GM19463 (cell line): ENCODE measurements around the gene PER2.

Source experiments
- ATAC-seq: cut with Tn5 transposase; IDR thresholded peaks from one replicate; pipeline ENCODE4 v1.9.1; 2021; ENCODE audit warnings: mild to moderate bottlenecking, moderate library complexity; ENCODE audit not compliant: unreplicated experiment

Gene PER2

DNA sequence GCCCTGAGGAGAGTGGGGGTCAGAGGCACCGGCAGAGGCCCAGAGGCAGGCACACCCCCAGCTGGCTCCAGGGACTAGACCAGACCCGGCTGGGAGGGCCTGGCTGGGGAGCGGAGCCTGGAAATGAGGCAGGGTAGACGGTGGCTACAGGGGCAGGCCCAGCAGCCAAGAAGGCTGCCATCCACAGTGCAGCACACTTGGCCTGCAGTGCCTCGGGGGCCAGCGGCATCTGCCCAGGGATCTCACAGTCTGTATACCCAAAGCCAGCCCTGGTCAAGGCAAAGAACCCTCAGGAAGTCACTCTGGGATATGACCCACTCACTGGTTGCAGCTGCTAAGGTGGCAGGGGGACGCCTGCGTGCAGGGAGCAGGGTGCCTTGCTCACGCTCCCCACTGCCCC, 17.8 kb downstream of the PER2 start:
- no peak for ATAC-seq

DNA sequence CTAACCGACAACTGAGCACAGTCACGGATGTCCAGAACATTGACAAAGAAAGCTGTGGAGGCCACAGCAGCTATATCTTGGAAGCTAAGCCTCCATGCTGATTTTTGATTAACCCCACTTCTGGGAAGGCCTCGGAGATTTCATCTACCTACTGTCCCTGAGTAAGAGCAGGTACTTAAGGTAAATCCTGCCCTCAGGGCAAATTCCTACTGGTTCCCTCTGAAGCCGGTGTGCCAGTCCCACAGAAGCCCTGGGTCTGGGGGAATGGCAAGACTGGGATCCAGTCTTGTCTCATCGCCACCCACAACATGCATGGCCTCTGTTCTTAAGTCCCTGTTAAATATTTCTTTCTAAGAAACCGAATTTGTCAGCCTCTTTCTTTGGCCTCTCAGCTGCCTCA, 18.7 kb downstream of the PER2 start:
- no peak for ATAC-seq

DNA sequence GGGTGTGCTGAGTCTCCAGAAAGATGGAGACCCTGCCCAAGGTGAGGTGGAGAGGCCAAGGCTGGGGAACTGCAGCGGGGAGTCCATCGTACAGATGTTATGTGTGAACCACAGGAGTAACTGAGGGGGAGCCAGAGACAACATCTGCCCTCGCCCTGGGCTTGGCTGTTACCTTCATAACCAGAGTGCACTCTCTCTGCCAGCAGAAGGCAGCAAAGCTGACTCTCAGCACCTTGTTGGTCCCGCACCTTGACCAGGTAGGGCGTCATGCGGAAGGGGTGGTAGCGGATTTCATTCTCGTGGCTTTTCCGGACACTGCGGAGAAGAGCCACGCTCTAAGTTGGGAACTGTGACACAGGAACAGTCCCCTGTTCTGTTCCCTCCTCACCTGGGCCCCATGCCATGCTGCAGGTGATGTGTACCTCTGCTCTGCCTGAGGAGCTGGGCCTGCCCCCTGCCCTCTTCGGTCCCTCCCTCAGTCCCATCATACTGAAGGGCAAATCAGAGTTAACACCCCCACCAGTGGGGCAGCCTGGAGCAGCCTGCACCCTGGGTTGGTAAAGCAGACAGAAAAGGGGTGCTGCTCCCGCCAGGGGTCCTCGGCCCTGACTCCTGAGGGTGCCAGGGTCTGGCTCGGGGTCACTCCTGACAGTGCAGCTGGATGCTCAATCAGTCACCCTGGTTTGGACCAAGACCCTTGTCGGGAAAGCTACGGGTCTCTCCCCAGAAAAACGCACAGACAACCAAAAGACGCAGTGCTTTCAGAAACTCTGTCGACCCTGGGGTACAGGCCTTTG, 20.3 kb downstream of the PER2 start:
- no peak for ATAC-seq

DNA sequence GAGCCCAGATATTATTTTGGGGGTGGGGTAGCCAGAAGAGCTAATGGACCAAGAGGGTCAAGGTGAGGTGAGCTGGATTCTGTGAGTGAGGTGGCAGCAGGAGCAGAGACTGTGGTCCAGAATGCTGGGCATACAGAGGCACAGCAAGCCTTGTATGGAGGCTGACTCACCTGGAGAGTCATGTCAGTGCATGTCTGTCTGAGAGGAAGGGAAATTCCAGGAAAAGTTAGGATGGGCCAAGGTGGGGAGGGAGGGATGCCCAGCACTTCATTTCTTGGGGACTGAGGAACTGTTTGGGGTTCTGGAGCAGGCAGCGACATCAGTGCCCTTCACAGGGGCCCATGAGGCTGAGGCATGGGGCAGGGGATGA, 21.1 kb downstream of the PER2 start:
- no peak for ATAC-seq

DNA sequence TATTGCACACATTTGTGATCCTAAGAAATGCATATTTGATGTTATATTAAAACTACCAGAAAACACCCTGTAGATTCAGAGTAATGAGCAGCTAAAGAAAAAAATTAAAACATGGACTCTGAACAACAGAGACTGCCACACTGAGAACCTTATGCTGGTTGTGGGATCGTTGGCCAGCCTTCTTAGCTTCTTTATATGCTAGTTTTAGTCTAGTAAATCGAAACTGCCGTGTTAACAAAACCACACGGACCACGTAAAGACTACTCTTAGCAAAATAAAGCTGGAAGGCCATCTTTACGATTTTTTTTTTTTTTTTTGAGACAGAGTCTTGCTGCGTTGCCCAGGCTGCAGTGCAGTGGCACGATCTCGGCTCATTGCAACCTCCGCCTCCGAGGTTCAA, 22.8 kb downstream of the PER2 start:
- ATAC-seq: no peak

DNA sequence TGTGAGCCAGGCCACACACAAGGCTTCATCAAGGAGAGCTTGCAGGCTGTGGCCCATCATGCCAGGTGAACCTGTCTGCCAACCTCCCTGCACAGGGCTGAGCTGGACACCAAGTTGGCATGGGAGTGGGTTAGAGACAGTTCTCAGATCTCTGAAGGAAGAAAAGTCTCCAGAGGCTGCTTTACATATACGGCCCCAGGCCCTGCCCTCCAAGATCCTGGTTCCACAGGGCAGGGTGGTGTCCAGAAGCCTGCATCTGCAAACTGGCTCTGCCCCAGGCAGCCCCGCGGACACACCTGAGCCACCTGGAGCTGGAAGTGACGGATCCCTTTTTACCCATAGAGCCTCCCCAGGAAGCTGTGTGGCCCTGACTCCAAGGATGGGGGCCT, 24.3 kb downstream of the PER2 start:
- ATAC-seq: no peak

DNA sequence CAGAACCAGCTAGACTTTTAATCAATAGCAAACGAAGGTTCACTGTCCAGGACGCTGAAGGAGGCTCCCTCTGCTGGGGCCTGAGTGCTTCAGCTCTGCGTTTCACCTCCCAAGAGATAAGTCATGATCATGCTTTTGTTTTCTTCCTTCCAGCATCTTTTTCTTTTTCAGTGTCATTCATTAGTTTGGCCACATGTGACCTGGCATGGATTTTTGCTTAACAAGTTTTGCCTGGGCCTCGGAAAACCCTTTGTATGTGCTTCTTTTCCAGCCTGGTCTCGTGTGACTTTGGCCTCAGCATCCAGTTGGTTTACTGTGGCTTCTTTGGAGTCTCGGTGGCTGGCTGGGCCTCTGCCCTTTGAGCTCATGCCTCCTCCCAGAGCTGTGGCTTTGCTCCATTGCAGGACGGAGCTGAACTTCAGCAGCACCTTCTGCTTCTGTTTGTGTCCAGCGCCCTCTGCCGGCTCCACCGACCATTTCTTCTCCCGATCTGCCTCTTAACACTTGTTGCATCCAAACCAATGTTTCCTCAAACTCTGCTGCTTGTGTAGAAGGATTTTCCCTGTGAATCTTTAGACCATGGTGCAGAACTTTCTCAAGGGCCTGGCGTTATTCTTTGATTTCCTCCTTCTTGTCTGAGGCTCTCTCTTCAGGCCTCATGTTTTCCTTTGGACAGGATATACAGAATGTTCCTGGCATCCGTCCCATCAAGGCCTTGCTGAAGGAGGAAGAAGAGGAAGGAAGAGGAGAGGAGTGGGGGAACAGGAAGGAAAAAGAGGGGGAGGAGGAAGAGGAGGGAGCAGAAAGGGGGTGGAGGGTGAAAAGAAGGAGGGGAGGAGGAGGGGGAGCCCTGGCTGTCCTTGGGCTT, 25.0 kb downstream of the PER2 start:
- ATAC-seq: no peak

DNA sequence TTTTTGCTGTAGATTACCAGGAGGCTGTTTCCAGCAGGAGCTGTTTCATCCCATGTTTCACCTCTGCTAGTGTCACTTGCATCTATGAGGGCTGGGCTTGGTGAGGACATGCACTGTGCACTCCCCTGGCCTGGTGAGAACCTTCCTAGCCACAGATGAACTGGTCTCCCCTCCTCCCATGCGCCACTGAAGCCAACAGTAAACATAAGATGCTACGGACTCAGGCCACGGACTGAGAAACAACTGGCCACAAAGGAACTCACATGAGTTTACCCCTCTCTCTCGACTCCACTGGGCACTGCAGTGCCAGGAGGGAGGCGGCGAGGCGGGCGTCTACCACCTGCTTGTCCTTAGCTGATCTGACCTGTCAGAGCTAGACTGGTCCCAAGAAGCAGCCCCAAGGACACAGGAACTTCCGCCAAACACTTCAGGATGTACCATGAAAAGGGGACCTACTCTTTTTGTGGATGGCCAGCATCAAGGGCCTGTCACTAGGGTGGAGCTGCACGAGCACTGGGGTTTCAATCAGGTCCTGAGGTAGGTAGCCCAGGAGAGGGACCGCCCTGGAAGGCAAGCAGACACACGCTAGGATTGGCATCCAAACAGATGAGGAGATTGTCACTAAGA, 25.8 kb downstream of the PER2 start:
- no peak for ATAC-seq

DNA sequence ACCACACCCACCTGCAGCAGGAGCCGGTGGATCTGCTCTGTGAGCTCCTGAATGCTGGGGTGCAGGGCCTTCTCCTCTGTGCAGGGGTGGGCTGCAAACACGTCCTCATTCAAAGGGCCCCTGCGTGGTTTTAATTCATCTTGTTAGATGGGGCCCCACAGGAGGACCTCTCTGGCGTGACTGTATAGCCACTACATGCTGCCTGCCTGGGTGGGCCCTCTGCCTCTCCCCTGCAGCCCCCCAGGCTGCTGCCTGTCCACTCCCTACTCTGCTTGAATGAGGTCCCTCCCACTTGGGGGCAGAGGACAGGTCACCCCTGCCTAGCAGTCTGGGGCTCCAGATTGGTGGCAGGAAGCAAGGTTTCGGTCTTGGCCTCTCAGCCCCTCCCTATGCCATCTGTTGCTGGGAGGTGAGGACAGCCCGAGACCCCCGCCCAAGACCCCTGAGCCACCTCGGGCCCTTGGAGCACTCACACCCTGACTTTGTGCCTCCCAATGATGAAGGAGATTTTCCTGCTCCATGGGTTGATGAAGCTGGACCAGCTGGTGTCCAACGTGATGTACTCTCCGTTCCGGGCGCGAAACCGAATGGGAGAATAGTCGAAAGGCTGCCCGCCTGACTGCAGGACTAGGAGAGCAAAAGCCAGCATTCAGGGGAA, 26.6 kb downstream of the PER2 start:
- no peak for ATAC-seq

DNA sequence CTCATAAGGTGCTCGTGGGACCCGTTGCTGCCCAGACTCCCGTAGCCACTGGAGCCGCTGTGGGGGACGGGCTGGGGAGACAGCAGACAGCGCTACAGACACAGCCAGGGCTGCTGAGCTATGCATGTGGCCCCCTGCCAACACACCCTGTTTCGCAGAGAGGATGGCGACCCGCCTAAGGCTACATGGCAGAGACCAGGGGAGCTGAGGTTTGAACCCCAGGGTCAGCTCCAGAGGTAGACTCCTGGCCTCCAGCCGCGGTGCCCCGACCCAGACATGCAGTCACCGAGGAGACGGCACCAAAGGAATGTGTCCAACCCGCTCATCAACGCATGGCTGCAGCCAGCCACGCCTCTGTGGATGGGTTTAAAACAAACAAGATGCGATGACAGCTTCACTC, 27.5 kb downstream of the PER2 start:
- ATAC-seq: no peak

DNA sequence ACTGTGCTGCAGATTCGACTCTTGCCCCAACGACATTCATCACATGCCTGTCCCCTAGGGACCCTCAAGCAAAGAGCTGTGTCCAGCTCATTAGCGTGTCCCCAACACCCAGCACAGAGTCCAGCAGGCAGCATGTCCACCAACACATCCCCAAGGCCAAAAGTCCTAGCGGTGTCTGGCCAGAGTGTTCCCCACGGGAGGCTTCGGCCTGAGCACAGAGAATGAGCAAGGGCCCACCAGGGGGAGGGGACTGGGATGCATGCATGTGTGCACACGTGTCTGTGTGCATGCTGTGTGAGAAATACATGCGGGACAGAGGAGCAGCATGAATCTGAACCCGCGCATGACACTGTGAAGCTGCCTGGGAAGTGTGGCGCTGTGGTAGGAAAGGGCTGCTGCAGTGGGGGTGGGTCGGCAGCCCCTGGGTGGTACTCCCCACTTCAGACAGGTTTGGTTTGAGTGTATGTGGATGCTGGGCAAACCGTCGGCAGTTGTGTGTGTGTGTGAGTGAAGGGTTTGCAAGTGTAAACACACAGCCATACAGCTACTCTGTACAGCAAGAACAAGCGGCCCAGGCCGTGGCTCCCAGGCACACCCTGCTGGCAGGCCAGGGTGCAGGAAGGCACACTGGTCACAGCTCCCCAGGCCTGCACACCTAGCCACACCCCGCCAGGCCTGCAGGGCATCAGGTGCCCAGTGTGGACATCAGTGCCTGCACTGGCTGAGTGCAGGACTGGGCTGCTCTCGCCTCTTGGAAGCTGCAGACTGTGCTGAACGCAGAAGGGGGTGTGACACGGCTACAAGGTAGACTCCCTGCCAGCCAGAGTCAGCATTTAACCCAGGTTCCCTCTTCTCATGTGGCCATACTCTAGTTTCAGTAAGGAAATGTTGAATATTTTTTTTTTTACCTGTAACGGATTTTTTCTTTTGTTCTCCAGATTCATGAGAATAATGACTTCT, 29.1 kb downstream of the PER2 start:
- no peak for ATAC-seq

DNA sequence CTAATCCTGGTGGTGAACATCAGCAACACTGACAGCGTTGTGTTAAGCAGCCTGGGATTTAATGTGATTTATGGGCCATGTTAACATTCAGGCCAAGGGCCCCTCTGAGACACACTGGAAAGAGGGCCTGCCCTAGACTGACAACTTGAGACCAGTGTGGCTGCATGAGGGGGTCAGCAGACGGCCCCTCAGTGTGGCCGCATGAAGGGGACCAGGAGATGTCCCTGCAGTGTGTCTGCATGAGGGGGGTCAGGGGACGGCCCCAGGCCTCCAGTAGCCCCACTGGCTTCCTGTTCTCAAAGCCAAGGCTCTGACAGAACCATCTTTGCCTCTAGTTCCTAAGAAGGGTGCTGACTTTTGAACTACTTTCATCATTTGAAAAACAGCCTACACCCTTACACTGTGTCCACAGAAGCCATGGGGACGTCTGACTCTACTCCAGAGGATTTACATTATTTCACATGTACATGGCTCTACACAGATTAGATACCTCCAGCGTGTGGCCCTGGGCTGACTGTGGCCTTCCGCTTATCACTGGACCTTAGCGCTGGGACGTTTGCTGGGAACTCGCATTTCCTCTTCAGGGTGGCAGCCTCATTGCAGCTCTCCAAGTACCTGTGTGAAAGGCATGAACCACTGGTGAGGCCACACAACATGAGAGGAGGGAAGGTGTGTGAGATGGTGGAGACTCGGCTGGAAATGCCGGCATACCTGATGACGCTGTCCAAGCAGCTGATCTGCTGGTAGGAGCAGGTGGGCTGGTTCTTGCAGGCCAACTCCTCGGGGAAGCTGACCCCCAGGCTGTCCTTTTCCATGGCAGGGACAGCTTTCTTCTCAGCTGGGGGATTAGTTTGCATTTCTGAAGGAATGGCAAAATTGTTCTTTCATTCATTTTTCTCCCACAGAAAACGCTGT, 30.4 kb downstream of the PER2 start:
- no peak for ATAC-seq

DNA sequence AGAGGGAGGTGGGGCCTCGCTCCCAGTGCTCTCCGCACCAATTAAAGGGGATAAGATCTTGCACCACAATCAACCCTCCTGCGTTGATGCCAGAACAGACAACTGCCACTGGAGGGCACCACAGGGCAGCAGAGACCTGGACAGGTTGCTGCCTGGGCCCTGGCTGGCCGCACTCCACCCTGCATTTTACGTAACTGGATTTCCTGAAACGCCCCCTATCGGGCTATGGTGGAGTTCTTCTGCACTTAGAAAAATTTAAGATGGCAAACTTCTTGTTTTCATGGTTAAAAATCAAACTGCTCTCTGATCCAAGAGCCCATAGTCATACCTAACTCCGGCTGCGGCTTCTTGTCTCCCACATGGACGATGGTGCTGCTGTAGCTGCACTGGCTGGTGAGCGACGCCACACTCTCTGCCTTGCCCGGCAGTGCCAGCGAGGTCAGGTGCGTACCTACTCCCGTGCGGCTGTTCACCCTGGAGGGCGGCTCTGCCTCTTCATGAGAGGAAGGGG, 31.8 kb downstream of the PER2 start:
- ATAC-seq: no peak

DNA sequence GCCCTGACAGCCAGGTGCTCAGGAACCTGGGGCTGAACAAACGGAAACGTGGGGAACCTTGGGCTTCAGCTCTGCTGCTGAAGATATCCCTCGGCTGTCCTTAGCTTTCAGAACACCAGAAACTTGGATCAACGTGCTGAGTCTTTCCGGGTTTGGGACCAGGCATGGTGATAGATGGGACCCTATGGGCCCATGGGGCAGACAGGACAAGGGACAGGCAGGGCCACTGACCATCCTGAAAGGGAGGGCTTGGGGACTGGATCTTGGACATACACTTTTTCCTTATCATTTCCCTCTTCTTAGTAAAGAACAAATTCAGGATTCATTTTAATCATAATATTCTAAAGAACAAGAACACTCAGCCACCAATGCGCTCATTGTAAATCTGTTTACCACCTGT, 32.3 kb downstream of the PER2 start:
- no peak for ATAC-seq

DNA sequence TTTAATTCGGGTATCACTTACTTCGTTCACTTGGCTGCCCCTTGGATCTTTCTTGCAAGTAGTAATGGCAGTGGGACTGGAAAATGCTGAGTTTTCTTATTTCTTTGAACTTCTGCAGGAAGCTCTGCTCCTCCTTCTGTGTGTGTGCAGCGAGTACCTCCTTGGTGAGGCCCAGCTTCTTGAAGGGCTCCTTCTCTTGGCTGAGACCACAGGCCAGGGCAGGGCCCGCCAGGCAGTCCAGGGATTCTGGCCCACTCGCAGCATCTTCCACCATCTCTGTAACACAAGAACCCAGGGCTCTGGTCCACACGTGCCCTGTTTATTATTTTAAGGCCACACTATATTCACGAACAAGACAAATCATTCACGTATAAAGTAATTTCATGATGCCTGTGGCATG, 32.8 kb downstream of the PER2 start:
- no peak for ATAC-seq

DNA sequence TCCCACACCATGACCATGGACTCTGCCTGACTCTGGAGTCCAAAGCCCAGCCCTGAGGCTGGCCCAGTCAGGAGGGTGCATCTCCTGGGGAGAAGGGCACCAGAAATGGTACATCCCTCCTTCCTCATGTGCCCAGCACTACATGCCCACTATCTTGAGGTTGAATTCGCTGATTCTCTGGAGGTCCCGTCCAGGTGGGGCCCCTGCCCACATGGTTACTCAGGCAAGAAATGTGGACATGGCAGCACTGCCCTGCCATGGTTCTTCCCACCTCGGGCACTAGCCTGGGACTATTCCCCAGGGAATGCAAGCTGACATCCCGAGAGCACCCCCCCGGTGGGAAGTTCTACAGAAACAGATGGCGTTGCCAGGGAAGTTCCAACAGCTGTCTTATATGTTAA, 33.3 kb downstream of the PER2 start:
- no peak for ATAC-seq

DNA sequence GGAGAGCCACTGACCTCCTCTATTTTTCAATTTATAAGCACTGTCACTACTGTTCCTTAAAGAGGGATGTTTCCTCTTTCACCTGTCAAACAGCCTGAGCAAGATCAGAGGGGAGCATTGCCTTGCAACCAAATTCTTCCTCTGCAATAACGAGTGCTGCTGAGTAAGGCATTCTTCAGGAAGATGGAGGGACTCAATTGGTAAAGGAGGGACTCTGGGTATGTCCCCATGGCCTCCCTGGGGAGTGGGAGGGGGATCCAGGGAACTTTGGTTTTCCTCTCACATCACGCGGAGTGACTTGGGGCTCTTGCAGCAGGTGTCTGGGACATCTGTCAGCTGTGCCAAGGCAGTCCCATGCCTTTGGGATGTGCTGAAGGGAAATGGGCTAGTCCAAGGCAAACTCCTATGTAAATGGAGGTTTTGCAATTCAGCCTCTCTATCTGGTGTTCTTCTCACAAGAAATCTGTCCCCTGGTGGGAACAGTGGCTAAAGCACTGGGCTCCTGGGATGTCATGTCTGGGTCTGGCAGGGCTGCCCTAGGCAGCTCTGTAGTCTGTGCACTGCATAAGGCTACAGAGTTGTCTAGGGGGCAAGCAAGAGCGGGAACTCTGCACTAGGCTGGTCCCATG, 34.2 kb downstream of the PER2 start:
- no peak for ATAC-seq

DNA sequence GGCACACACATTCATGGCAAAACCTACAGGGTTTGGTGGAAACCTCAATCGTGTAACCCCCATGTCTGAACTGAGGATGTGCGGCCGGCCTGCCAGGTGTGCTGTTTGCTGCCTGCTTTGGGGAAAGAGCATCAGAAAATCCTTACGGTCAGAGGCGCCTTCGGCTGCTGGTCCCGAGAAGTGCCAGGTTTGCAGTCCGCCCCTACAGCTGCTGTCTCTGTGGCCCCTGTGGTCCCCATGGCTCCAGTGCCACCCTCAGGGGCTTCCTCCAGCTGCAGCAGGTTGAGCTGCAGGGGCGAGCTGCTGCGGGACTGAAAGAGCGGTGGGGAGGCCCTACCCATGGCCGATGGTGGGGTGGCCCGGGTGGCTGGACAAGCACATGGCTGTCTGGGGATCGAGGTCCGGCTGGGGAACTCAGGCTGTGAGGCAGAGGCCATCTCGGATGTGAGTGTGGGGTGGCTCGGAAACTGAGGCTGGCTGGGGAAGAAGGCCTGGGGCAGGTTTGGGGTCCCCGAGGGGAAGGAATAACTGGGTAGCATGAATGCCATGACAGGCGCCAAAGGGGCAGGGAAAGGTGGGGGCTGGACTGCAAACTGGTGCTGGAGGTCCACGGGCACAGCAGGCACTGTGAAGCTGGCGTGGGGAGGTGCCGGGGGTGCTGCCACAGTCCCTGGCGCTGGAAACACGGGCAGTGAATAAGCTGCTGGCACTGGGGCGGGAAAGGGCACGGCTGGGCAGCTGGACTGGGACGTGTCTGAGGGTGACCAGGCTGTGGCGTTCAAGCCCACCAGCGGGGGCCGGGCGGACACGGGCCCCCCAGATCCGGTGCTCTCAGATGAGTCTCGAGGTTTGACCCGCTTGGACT, 35.4 kb downstream of the PER2 start:
- ATAC-seq: no peak
